Medulla oblongata (tissue), 1 donor: ENCODE data around the gene ANKFN1.
"Not testable (repeated sequence)": the region's sequence is repeated elsewhere in the genome, so short reads cannot be mapped to it uniquely, and the experiment has no call there.

Experiments used
- DNase-seq: peaks from one replicate; pipeline ENCODE4 v3.0.0-alpha.2; 2015; ENCODE audit errors: extremely low spot score

Gene ANKFN1

GRCh38 chr17:56288786-56289185, 135.5 kb downstream of the ANKFN1 start:
- DNase-seq = not testable (repeated sequence)

DNA sequence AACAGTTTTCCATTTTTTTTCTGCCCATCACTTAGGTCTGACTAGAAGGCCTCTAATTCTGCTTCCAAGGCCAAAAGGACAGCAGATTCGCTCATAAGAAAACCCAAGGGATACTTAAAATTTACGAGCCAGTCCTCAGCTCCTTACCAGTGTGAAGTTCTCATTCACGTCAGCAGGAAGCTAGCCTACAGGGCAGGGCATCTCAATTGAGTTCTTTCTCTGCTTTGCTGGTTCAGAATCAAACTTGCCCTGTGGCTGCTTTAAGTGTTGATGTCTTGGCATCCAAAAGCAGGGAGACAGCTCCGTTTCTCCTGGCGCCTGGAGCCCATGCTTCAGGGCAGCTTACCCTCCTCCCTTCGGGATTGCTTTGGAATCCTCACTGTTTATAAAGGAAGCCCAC, 136.0 kb downstream of the ANKFN1 start:
- DNase-seq = no peak

- DNase-seq = no peak
Measured at GRCh38 chr17:56290101-56290801, 137.0 kb downstream of the ANKFN1 start.

DNA sequence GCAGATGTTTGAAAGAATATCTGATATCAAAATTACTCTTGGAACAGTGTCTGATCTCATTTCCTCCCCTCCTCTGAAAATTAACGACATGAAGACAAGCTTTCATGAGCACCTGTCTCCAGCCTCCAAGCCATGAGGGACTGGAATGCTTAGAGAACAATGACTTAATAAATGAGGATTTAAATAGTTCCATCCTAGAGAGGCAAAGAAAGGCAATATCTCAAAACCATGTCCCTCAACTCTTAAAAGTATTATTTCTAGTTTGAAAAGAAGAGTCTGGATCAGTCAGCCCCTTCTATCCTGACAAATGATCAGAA, 137.5 kb downstream of the ANKFN1 start:
- DNase-seq = no peak

- DNase-seq = no peak
Measured at GRCh38 chr17:56291226-56291805, 138.0 kb downstream of the ANKFN1 start.

- DNase-seq = peak; percentile 9
Measured at GRCh38 chr17:56292010-56292409, 138.7 kb downstream of the ANKFN1 start.

GRCh38 chr17:56292578-56292977, 139.3 kb downstream of the ANKFN1 start:
- DNase-seq = no peak

- DNase-seq = no peak
Measured at GRCh38 chr17:56297184-56297583, 143.9 kb downstream of the ANKFN1 start.

DNA sequence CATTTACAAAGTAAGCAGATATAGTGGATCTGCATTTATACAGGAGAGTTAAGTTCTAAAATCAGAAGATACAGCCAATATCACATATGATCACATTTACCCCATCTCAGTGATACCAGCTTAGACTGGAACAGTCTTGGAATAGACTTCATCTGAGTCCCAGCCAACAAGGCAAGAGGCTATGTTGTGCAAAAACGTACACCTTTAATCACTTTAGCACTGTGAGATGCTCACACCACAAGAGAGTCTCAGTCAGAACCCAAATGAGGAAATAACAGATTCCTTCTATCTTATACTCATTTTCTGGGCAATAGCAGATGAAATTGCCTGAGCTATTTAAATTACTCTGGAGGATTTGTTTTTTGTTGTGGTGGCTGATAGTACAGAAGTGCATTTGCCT, 145.6 kb downstream of the ANKFN1 start:
- DNase-seq = no peak

- DNase-seq = no peak
Measured at GRCh38 chr17:56300144-56300543, 146.9 kb downstream of the ANKFN1 start.

DNA sequence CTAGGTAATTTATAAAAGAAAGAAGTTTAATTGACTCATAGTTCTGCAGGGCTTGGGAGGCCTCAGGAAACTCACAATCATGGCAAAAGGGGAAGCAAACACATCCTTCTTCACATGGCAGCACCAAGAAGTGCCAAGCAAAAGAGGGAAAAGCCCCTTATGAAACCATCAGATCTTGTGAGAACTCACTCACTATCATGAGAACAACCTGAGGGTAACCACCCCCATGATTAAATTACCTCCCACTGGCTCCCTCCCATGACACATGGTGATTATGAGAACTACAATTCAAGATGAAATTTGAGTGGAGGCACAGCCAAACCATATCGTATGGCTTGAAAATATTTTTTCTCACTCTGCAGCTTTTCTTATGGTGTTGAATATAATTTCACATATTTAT, 151.7 kb downstream of the ANKFN1 start:
- no peak for DNase-seq

GRCh38 chr17:56309897-56310296, 156.6 kb downstream of the ANKFN1 start:
- DNase-seq = no peak

DNA sequence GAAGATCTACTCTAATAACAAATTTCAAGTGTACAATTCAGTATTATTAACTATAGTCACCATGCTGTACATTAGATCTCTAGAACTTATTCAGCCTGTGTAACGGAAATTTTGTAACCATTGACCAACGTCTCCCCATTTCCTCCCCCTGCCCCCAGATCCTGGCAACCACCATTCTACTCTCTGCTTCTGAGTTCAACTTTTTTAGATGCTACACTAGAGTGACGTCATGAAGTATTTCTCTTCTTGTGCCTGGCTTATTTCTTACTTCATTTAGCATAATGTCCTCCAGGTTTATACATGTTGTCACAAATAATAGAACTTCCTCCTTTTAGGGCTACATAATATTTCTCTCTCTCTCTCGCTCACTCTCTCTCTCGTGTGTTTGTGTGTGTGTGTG, 157.5 kb downstream of the ANKFN1 start:
- no peak for DNase-seq

GRCh38 chr17:56313201-56313600, 159.9 kb downstream of the ANKFN1 start:
- DNase-seq = no peak

DNA sequence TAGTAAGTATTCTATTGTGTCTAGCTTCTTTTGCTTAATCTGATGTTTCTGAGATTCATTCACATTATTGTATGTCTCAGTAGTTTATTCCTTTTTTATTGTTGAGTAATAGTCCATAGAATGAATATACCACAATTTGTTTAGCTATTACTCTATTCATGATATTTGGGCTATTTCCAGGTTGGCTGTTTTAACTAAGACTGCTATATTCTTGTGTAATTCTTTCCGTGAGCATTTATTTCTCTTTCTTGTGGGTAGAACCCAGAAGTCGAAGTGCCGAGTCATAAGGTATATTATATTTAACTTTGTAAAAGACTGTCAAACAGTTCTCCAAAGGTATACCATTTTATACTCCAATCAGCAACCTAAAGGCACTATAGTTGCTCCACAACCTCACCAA, 160.8 kb downstream of the ANKFN1 start:
- DNase-seq = no peak

DNA sequence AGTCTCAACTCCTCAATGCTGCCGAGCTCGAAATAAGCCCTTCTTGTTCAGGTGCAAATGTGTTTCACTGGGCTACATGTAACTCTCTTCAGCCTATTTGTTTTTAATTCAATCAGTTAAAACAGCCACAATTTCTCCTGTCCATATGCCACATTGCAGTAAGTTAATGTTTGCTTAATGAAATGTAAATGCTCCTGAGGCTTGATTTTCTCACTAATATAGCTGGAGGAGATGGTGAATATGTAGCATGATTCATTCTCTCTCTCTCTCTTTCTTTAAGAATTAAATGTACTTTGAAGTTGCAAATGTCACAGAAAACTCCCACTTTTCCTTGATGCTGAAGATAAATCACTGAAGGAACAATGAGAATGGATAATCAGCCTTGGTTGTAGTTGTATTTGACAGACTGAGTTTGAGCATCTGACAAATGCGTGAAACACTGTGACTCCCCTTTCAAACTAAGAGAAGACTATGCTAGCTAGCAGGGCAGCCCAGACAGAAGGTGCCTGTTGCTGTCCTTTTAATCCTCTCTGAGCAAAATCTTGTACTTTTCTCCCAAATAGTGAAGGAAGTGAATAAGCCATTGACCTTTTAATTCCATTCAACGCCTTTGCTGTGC, 161.8 kb downstream of the ANKFN1 start:
- DNase-seq = no peak

DNA sequence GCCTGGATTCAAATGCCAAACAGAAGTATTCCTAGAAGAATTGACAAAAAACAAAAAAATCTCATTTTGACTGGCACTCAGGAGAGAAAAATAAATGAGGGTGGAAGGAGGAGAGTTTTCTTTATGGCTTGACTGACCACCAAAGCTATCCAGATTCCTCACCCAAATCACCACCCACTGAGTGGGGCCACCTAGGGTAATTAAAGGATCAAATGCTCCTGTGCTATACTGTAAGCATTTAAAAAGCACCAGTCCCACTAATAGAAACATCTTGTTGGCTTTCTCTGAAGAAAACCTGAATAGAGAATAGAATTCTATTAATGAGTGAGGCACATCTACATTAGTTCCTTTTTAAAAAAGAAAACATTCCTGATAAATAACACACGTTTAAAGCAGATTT, 163.3 kb downstream of the ANKFN1 start:
- no peak for DNase-seq

DNA sequence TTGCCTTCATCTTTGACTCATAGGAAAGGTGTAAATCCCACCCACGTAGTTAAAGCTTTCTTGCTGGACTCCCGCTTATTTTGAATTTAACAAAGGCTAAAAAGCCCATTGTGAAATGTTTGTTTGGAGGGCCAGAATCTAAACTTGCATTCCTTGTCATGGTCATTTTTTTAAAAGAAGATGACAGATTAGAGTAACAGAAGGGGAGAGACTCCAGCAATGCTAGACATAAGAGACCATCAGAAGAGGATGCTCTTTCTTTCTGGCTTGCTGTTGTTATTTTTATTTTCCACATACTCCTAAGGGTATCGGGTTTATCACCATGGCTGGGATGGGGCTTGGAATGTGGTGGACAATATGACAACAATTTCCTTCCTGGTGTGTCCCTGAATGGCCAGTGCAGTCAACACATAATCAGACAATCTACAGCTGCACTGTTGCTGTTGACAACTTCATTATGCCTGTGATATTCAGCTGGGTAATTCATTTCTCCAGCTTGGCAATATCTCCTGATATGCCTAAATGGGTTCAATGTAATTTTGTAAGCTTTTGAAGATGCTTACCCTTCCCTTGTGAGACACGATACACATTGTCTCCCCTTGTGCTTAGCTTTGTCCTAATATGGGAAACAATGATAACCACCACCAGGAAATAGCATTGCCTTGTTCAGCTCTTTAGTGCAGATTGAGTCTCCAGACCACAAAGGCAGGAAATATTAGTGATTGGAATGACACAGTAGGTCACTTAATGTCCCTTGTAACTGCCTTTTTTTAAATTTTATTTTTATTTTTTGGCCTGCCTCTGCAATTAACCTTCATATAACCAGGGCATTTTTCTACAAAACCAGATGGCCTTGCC, 164.3 kb downstream of the ANKFN1 start:
- DNase-seq = no peak

- DNase-seq = peak; percentile 22
Measured at GRCh38 chr17:56319531-56319930, 166.3 kb downstream of the ANKFN1 start.

DNA sequence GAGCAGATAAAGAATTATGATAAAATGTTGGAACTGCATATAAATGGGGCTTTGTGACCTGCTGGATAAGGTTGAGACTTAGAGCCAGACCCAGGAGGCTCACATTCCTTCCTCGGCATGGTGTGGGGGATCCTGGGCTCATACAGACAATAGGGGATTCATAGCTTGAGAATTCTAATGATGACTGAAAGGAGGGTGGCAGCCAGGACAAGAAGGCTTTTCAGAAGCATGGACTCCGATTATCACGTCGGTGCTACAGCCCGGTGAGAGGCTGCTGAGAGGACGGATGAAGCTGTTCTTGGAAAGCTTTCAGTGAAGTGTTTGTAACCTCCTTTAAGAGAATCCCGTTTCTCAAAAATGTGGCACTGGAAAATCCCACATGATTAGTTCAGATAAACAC, 167.2 kb downstream of the ANKFN1 start:
- DNase-seq = no peak

DNA sequence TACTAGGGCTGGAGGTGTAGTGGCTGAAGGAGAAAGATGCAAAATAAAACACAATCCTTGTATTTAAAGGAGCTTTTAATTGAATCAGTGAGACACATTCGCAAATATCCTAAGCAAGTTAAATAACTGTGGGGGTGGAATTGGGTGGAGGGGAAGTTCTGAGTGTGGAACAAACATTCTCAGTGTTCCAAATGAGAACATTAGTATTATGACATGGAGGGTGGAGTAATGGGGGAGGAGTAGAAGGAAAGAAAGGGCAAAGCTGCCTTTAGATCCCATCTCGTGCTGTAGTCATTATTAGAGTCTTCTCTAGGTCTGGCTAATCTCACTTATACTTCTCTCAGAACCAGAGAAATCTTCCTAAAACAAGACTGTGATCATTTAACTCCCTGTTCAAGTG, 169.7 kb downstream of the ANKFN1 start:
- no peak for DNase-seq

GRCh38 chr17:56324676-56325075, 171.4 kb downstream of the ANKFN1 start:
- DNase-seq = no peak
